Measurements from ENCODE around the gene R3HCC1L.

GRCh38 chr10:98202378-98202777, 67.9 kb downstream of the R3HCC1L start:
- TF ChIP-seq POLR2A (IDR thresholded peaks at IDR 0.05), result no peak
- no peak for TF ChIP-seq POLR2AphosphoS5 (IDR thresholded peaks at IDR 0.05)
- no peak for TF ChIP-seq CTCF (IDR thresholded peaks at IDR 0.05)
- TF ChIP-seq EP300 (IDR thresholded peaks at IDR 0.05; ENCODE audit: low read depth), result no peak
